ENCODE results near the gene C1QTNF4.
A peak's percentile ranks its signal among the peaks of the same experiment; 100 is the strongest.
"Not testable (repeated sequence)": the region's sequence is repeated elsewhere in the genome, so short reads cannot be mapped to it uniquely, and the experiment has no call there.

Gene C1QTNF4

GRCh38 chr11:47564933-47565339 is 29.3 kb downstream of the C1QTNF4 start:
- no peak for DNase-seq

GRCh38 chr11:47564366-47564765 is 29.8 kb downstream of the C1QTNF4 start:
- DNase-seq = not testable (repeated sequence)

- not testable (repeated sequence) for DNase-seq
These were observed 31.8 kb downstream of the C1QTNF4 start for GRCh38 chr11:47562393-47562792.

- peak in 1 of 2 experiments; percentile 20 for DNase-seq
These were observed 33.8 kb downstream of the C1QTNF4 start for GRCh38 chr11:47560426-47560825.

GRCh38 chr11:47558695-47559094 is 35.5 kb downstream of the C1QTNF4 start:
- no peak for DNase-seq

- DNase-seq = not testable (repeated sequence)
These were observed 37.2 kb downstream of the C1QTNF4 start for GRCh38 chr11:47557004-47557403.

GRCh38 chr11:47553406-47553743 is 40.8 kb downstream of the C1QTNF4 start:
- DNase-seq = peak in 1 of 2 experiments; percentile 63

GRCh38 chr11:47552566-47553405 is 41.4 kb downstream of the C1QTNF4 start, which contains the start of gene CELF1:
Gene CELF1, minus strand, starts transcription at chr11:47553132. Its CDS starts 53,609 bp downstream, at chr11:47499523.
- DNase-seq = peak; percentile 81 to 84

GRCh38 chr11:47552056-47552565 is 42.1 kb downstream of the C1QTNF4 start:
- DNase-seq = peak; percentile 20 to 41

- peak; percentile 15 to 21 for DNase-seq
These were observed 43.1 kb downstream of the C1QTNF4 start for GRCh38 chr11:47551086-47551485.

GRCh38 chr11:47550288-47551047 is 43.7 kb downstream of the C1QTNF4 start:
- DNase-seq = peak in 1 of 2 experiments; percentile 16

GRCh38 chr11:47546274-47546673 is 47.9 kb downstream of the C1QTNF4 start:
- not testable (repeated sequence) for DNase-seq

- no peak for DNase-seq
These were observed 48.9 kb downstream of the C1QTNF4 start for GRCh38 chr11:47545298-47545697.

- no peak for DNase-seq
These were observed 53.1 kb downstream of the C1QTNF4 start for GRCh38 chr11:47541070-47541469.

- no peak for DNase-seq
These were observed 54.6 kb downstream of the C1QTNF4 start for GRCh38 chr11:47539681-47540039.

All from AML-193 (cell line).